SK-N-SH (cell line): Measurements from ENCODE around the gene CXCR3.
"Not testable (repeated sequence)": the region's sequence is repeated elsewhere in the genome, so short reads cannot be mapped to it uniquely, and the experiment has no call there.

ENCODE experiments used
- NFIC ChIP-seq: IDR thresholded peaks from 2 replicates; pipeline ENCODE4 v1.4.0; 2012; ENCODE audit warnings: borderline replicate concordance
- POLR2AphosphoS5 ChIP-seq: IDR thresholded peaks from 2 replicates; pipeline ENCODE4 v1.6.1; 2012; ENCODE audit warnings: low read depth, low read length
- TF ChIP-seq, protein P1 (sequence below): fragments of 150-350 bp; IDR thresholded peaks from 2 replicates; pipeline ENCODE4 v1.6.1; 2017; ENCODE audit warnings: antibody characterized with exemption, low read length, low read depth, borderline replicate concordance
- TF ChIP-seq, protein P2 (sequence below): IDR thresholded peaks from 2 replicates; pipeline ENCODE4 v1.6.1; 2012; ENCODE audit warnings: mild to moderate bottlenecking, low read depth, low read length, moderate library complexity
- TF ChIP-seq, protein P3 (sequence below): fragments of 200-600 bp; sonication (generic); IDR thresholded peaks from 2 replicates; pipeline ENCODE4 v1.6.1; 2017; ENCODE audit warnings: antibody characterized with exemption, mild to moderate bottlenecking, moderate library complexity

DNA sequence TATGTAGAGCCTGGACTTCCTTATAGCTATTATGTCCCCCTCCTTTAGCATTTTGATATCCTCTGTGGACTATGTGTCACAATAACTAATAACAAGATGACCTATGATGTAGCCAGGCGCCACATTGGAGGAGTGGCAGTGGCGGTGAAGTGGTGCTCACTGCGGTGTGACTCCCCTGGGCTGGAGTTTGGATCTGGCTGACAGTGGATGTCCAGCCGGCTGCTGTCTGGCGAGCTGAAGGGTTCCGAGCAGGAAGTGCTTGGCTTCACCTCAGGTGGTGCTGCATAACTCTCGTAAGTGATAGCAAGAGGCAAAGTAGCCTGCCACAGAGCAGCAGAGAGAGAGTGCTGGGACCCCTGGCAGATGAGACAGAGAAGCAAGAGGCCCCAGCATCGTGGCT, 25.1 kb downstream of the CXCR3 start:
- TF ChIP-seq, protein P1, sequence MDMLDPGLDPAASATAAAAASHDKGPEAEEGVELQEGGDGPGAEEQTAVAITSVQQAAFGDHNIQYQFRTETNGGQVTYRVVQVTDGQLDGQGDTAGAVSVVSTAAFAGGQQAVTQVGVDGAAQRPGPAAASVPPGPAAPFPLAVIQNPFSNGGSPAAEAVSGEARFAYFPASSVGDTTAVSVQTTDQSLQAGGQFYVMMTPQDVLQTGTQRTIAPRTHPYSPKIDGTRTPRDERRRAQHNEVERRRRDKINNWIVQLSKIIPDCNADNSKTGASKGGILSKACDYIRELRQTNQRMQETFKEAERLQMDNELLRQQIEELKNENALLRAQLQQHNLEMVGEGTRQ, result not testable (repeated sequence)
- TF ChIP-seq, protein P2, sequence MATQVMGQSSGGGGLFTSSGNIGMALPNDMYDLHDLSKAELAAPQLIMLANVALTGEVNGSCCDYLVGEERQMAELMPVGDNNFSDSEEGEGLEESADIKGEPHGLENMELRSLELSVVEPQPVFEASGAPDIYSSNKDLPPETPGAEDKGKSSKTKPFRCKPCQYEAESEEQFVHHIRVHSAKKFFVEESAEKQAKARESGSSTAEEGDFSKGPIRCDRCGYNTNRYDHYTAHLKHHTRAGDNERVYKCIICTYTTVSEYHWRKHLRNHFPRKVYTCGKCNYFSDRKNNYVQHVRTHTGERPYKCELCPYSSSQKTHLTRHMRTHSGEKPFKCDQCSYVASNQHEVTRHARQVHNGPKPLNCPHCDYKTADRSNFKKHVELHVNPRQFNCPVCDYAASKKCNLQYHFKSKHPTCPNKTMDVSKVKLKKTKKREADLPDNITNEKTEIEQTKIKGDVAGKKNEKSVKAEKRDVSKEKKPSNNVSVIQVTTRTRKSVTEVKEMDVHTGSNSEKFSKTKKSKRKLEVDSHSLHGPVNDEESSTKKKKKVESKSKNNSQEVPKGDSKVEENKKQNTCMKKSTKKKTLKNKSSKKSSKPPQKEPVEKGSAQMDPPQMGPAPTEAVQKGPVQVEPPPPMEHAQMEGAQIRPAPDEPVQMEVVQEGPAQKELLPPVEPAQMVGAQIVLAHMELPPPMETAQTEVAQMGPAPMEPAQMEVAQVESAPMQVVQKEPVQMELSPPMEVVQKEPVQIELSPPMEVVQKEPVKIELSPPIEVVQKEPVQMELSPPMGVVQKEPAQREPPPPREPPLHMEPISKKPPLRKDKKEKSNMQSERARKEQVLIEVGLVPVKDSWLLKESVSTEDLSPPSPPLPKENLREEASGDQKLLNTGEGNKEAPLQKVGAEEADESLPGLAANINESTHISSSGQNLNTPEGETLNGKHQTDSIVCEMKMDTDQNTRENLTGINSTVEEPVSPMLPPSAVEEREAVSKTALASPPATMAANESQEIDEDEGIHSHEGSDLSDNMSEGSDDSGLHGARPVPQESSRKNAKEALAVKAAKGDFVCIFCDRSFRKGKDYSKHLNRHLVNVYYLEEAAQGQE, result not testable (repeated sequence)
- TF ChIP-seq NFIC, POLR2AphosphoS5: not testable (repeated sequence)
- TF ChIP-seq, protein P3, sequence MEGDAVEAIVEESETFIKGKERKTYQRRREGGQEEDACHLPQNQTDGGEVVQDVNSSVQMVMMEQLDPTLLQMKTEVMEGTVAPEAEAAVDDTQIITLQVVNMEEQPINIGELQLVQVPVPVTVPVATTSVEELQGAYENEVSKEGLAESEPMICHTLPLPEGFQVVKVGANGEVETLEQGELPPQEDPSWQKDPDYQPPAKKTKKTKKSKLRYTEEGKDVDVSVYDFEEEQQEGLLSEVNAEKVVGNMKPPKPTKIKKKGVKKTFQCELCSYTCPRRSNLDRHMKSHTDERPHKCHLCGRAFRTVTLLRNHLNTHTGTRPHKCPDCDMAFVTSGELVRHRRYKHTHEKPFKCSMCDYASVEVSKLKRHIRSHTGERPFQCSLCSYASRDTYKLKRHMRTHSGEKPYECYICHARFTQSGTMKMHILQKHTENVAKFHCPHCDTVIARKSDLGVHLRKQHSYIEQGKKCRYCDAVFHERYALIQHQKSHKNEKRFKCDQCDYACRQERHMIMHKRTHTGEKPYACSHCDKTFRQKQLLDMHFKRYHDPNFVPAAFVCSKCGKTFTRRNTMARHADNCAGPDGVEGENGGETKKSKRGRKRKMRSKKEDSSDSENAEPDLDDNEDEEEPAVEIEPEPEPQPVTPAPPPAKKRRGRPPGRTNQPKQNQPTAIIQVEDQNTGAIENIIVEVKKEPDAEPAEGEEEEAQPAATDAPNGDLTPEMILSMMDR, result not testable (repeated sequence)
